BE2C (cell line): ENCODE results near the gene ABCD3. TPM values are rescaled to one million over a fixed set of nuclear protein-coding genes. Genes with fewer than 3 reads are reported as not detected.
A peak's percentile ranks its signal among the peaks of the same experiment; 100 is the strongest.
"Not testable (repeated sequence)": the region's sequence is repeated elsewhere in the genome, so short reads cannot be mapped to it uniquely, and the experiment has no call there.

ENCODE experiments used
- DNase-seq: peaks from one replicate; pipeline ENCODE4 v3.0.0-alpha.2; 2020
- H3K27me3 ChIP-seq: fragments of 250-450 bp; sonication (Bioruptor Pico); 2 replicates; pipeline ENCODE4 v1.5.1; 2020; ENCODE audit warnings: mild to moderate bottlenecking
- H3K36me3 ChIP-seq: fragments of 250-450 bp; sonication (Bioruptor Pico); 2 replicates; pipeline ENCODE4 v1.5.1; 2020; ENCODE audit warnings: mild to moderate bottlenecking
- H3K4me1 ChIP-seq: fragments of 250-450 bp; sonication (Bioruptor Pico); 2 replicates; pipeline ENCODE4 v1.5.1; 2020
- H3K4me3 ChIP-seq: 2 replicates; pipeline ENCODE4 v1.5.1; 2011; ENCODE audit warnings: low read depth, low read length
- H3K9me3 ChIP-seq: fragments of 250-450 bp; sonication (Bioruptor Pico); 2 replicates; pipeline ENCODE4 v1.5.1; 2020
- CTCF ChIP-seq: IDR thresholded peaks from 2 replicates; pipeline ENCODE4 v1.5.1; 2012; ENCODE audit warnings: mild to moderate bottlenecking, low read depth, low read length
- polyA plus RNA-seq: library from polyadenylated mRNA; unstranded; fragments of >200 nt; gene quantifications from one replicate; pipeline ENCODE4 v1.2.1, GENCODE V29; 2012; ENCODE audit warnings: low read depth, missing spikeins; ENCODE audit not compliant: insufficient read length, insufficient read depth

Gene ABCD3
- 7.9 TPM for polyA plus RNA-seq

GRCh38 chr1:94417978-94418663 lies at the start of gene ABCD3:
Gene ABCD3 (plus strand): TSS chr1:94418389. CDS start chr1:94418479, 90 bp downstream.
- H3K9me3 ChIP-seq, result no peaks in the 10 kb centered on the region
- H3K4me3 ChIP-seq, result peak within 1 kb of the TSS; percentile 81
- H3K4me1 ChIP-seq, result no peaks in the 10 kb centered on the region; the same call in 1 of the 2 replicates
- peak; percentile 91 for DNase-seq
- H3K36me3 ChIP-seq, result no peaks in the 10 kb centered on the region
- no peaks in the 10 kb centered on the region for H3K27me3 ChIP-seq
- TF ChIP-seq CTCF, result no peak

- H3K4me3 ChIP-seq, H3K27me3 ChIP-seq, H3K4me1 ChIP-seq, DNase-seq, H3K9me3 ChIP-seq, H3K36me3 ChIP-seq: not testable (repeated sequence)
Measured at GRCh38 chr1:94372771-94373170, 45.4 kb upstream of the ABCD3 start.

- H3K9me3 ChIP-seq, H3K4me3 ChIP-seq, H3K27me3 ChIP-seq, DNase-seq, H3K4me1 ChIP-seq, H3K36me3 ChIP-seq: not testable (repeated sequence)
Measured at GRCh38 chr1:94373311-94373710, 44.9 kb upstream of the ABCD3 start.

- not testable (repeated sequence) for H3K27me3 ChIP-seq, H3K4me1 ChIP-seq, DNase-seq, H3K9me3 ChIP-seq, H3K36me3 ChIP-seq, H3K4me3 ChIP-seq
Measured at GRCh38 chr1:94375666-94376065, 42.5 kb upstream of the ABCD3 start.

- not testable (repeated sequence) for H3K4me1 ChIP-seq, H3K9me3 ChIP-seq, H3K27me3 ChIP-seq, H3K4me3 ChIP-seq, H3K36me3 ChIP-seq, DNase-seq
Measured at GRCh38 chr1:94378493-94378892, 39.7 kb upstream of the ABCD3 start.

- H3K4me1 ChIP-seq, result peaks cover 2% of the 10 kb centered on the region; the same call in 1 of the 2 replicates
- H3K9me3 ChIP-seq, result no peaks in the 10 kb centered on the region
- no peaks in the 10 kb centered on the region for H3K27me3 ChIP-seq
- H3K4me3 ChIP-seq, result no peak overlapping the region
- TF ChIP-seq CTCF, result no peak
- DNase-seq, result no peak
- H3K36me3 ChIP-seq, result no peaks in the 10 kb centered on the region
Measured at GRCh38 chr1:94379615-94380014, 38.6 kb upstream of the ABCD3 start.

- no peak for DNase-seq
- Histone ChIP-seq H3K9me3 (no peaks in the 10 kb centered on the region), H3K4me1 (peaks cover 7% of the 10 kb centered on the region), H3K36me3 (no peaks in the 10 kb centered on the region), H3K27me3 (no peaks in the 10 kb centered on the region), H3K4me3 (no peak overlapping the region)
- no peak for TF ChIP-seq CTCF
Measured at GRCh38 chr1:94382201-94382600, 36.0 kb upstream of the ABCD3 start.

- DNase-seq, result no peak
- no peak overlapping the region for H3K4me3 ChIP-seq
- no peaks in the 10 kb centered on the region for H3K9me3 ChIP-seq
- no peaks in the 10 kb centered on the region for H3K27me3 ChIP-seq
- no peaks in the 10 kb centered on the region for H3K36me3 ChIP-seq
- no peak for TF ChIP-seq CTCF
- H3K4me1 ChIP-seq, result peaks cover 7% of the 10 kb centered on the region
Measured at GRCh38 chr1:94383966-94384408, 34.2 kb upstream of the ABCD3 start.
